Transverse colon (tissue), 4 donors: ENCODE results near the gene ASB15. TPM values are rescaled to one million over a fixed set of nuclear protein-coding genes. Genes with fewer than 3 reads are reported as not detected.

ENCODE experiments used
- DNase-seq: peaks from one replicate; pipeline ENCODE4 v3.0.0-alpha.2; 2019
- H3K27ac ChIP-seq, 4 donors: fragments of 200-600 bp; sonication (generic); 2 replicates each; pipeline ENCODE4 v1.5.1; 2016 to 2018; ENCODE audit warnings: inconsistent platforms in 4 of 4
- H3K27me3 ChIP-seq: fragments of 200-600 bp; sonication (generic); 2 replicates; pipeline ENCODE4 v1.5.1; 2017; ENCODE audit warnings: inconsistent platforms
- H3K36me3 ChIP-seq, 4 donors: fragments of 200-600 bp; sonication (generic); 2 replicates each; pipeline ENCODE4 v1.5.1; 2017 to 2019; ENCODE audit warnings: inconsistent platforms in 4 of 4
- H3K4me1 ChIP-seq, 4 donors: fragments of 200-600 bp; sonication (generic); 2 replicates each; pipeline ENCODE4 v1.5.1; 2017 to 2020; ENCODE audit warnings: inconsistent platforms in 4 of 4
- H3K4me3 ChIP-seq, 4 donors: fragments of 200-600 bp; sonication (generic); 1 replicate in 1 of 4; 2 replicates in 3 of 4; pipeline versions ENCODE4 v1.5.1 to v1.6.1; 2017 to 2019; ENCODE audit warnings: inconsistent platforms in 4 of 4
- H3K9me3 ChIP-seq, 2 donors: fragments of 200-600 bp; sonication (generic); 2 replicates each; pipeline ENCODE4 v1.5.1; 2017 to 2019; ENCODE audit warnings: inconsistent platforms in 2 of 2
- EP300 ChIP-seq: sonication (generic); formaldehyde crosslinking; IDR thresholded peaks from one replicate; pipeline ENCODE4 v1.6.1; 2017; ENCODE audit warnings: antibody characterized with exemption, low read depth
- POLR2A ChIP-seq: fragments of 450-650 bp; IDR thresholded peaks from one replicate; pipeline ENCODE4 v1.6.1; 2016; ENCODE audit warnings: antibody characterized with exemption, mild to moderate bottlenecking, moderate library complexity
- POLR2AphosphoS5 ChIP-seq, 3 donors: sonication (generic); formaldehyde crosslinking; IDR thresholded peaks; one replicate each; pipeline ENCODE4 v1.6.1; 2016; ENCODE audit warnings: antibody characterized with exemption in 3 of 3
- WGBS, 2 donors: methylation state at CpG; one replicate each; pipeline ENCODE4 v1.1.5; 2018; ENCODE audit warnings: low coverage in 1 of 2; 5-methylcytosine and 5-hydroxymethylcytosine counted together
- in situ Hi-C, 4 donors: fragments of 200-750 bp; cut with MboI; loops; one replicate each; pipeline versions ENCODE4 v1.15.0 to v1.15.1; 2017; ENCODE audit warnings: low sequenced_read_pairs in 3 of 4, low pct_ligation_motif_present in 1 of 4, low pct_unique_long_range_greater_than_20kb in 1 of 4
- intact Hi-C: fragments of 100-400 bp; cut with DNase I; formaldehyde crosslinking; loops from one replicate; pipeline ENCODE4 v1.15.1; 2023; ENCODE audit warnings: low total_unique reads
- total RNA-seq, 4 donors: library from RNA; depleted of rRNA; stranded (reverse); fragments of >200 nt; gene quantifications; one replicate each; pipeline ENCODE4 v1.1.0, GENCODE V29; 2016
- TF ChIP-seq, protein P1 (sequence below), 5 experiments: fragments of 200-600 bp in 3 of 5; fragments of 450-650 bp in 2 of 5; sonication (generic) in 3 of 5; IDR thresholded peaks; 1 replicate in 2 of 5; 2 replicates in 3 of 5; pipeline ENCODE4 v1.5.1; 2016 to 2017; ENCODE audit warnings: antibody characterized with exemption in 5 of 5, inconsistent platforms in 3 of 5, mild to moderate bottlenecking in 2 of 5, moderate library complexity in 1 of 5

The ASB15 gene
- total RNA-seq, 4 donors from 2014 or later: not detected

DNA sequence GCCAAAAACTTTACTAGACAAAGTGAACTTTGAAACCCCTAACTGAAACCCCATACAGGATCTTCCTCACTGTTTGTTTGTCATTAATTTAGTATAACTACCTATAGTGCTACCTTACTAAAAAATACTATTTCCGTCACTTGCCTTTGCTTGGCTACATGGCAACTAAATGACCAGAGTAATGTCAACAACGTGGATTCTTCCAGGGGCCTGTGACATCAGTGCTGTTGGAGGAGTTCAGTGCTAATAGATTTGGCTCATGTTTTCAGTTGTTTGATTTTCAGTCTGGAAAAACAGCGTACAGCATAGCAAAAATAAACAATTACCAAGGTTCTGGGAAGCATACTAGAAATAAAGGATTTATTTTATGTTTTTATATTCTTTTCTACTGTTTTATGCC is 3.0 kb upstream of the ASB15 start:
- intact Hi-C loops (no loop called here), in situ Hi-C loops (loop anchor here in 1 of 4 donors (25.0 kb wide), 1 partner anchor 264 kb away; no protein-coding TSS in a partner anchor)
- no peak for DNase-seq
- TF ChIP-seq, protein P1, sequence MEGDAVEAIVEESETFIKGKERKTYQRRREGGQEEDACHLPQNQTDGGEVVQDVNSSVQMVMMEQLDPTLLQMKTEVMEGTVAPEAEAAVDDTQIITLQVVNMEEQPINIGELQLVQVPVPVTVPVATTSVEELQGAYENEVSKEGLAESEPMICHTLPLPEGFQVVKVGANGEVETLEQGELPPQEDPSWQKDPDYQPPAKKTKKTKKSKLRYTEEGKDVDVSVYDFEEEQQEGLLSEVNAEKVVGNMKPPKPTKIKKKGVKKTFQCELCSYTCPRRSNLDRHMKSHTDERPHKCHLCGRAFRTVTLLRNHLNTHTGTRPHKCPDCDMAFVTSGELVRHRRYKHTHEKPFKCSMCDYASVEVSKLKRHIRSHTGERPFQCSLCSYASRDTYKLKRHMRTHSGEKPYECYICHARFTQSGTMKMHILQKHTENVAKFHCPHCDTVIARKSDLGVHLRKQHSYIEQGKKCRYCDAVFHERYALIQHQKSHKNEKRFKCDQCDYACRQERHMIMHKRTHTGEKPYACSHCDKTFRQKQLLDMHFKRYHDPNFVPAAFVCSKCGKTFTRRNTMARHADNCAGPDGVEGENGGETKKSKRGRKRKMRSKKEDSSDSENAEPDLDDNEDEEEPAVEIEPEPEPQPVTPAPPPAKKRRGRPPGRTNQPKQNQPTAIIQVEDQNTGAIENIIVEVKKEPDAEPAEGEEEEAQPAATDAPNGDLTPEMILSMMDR (IDR thresholded peaks at IDR 0.05): no peak
- no peaks in the 10 kb centered on the region for H3K27me3 ChIP-seq
- 63 to 69% methylated on average over 2 to 3 of the region's 3 CpGs for WGBS, 2 donors
- no peaks in the 10 kb centered on the region for H3K4me1 ChIP-seq
- no peak overlapping the region for H3K4me3 ChIP-seq
- no peaks in the 10 kb centered on the region for H3K9me3 ChIP-seq
- H3K36me3 ChIP-seq: no peaks in the 10 kb centered on the region
- H3K27ac ChIP-seq: no peak overlapping the region

DNA sequence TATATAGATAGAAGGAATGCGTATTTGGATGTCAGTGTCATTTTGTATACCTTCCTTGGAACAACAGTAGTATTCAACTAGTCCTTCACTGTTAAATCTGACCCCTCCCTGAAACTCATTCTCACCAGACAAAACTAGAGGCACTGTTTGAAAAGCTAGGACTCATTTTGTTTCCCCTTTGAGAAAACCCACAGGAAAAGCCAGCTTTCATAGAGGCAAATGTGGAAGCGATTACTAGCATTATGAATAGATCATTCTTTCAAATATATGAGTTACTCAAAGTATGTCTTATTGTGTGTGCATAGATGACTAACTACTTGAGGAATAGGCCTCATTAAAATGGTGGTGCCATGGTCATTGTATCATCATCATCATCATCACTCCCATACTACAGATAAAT is 1.9 kb upstream of the ASB15 start:
- intact Hi-C loops (no loop called here), in situ Hi-C loops (loop anchor here in 1 of 4 donors (25.0 kb wide), 1 partner anchor 263 kb away; no protein-coding TSS in a partner anchor)
- Histone ChIP-seq H3K36me3 (no peaks in the 10 kb centered on the region), H3K27me3 (no peaks in the 10 kb centered on the region), H3K9me3 (no peaks in the 10 kb centered on the region), H3K4me1 (no peaks in the 10 kb centered on the region), H3K27ac (no peak overlapping the region), H3K4me3 (no peak overlapping the region)
- 76% methylated on average over 2 of the region's 2 CpGs for WGBS, 2 donors
- no peak for TF ChIP-seq EP300
- TF ChIP-seq POLR2A: no peak
- TF ChIP-seq, protein P1 (IDR thresholded peaks at IDR 0.05): no peak
- TF ChIP-seq POLR2AphosphoS5 (IDR thresholded peaks at IDR 0.05): no peak
- DNase-seq: no peak

DNA sequence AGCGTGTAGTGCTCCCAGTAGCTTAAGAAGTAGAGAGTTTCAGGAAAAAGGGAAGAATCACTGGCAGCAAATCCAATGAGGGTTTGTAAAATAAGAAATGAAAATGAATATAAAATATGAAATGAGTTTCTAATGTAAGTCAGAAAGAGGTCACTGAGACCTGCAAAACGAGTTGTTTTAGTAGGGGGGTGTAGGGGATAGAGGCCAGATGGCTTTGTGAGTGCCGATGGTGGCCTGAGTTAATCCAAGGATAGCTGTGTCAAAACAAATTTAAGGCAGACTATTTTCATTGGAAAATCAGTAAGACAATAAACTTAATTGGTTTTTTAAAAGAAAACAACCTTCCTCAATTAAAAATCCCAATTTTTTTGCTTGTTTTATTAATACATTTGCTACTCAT is 745 bp upstream of the ASB15 start:
- Histone ChIP-seq H3K27me3 (no peaks in the 10 kb centered on the region), H3K4me1 (no peaks in the 10 kb centered on the region), H3K27ac (no peak overlapping the region), H3K9me3 (no peaks in the 10 kb centered on the region), H3K36me3 (no peaks in the 10 kb centered on the region), H3K4me3 (no peak overlapping the region)
- 66 to 70% methylated on average over 3 of the region's 3 CpGs for WGBS, 2 donors
- TF ChIP-seq EP300 (no peak), POLR2AphosphoS5 (IDR thresholded peaks at IDR 0.05) (no peak), POLR2A (no peak)
- TF ChIP-seq, protein P1 (IDR thresholded peaks at IDR 0.05): no peak
- intact Hi-C loops (no loop called here), in situ Hi-C loops (no loop called here)
- no peak for DNase-seq

DNA sequence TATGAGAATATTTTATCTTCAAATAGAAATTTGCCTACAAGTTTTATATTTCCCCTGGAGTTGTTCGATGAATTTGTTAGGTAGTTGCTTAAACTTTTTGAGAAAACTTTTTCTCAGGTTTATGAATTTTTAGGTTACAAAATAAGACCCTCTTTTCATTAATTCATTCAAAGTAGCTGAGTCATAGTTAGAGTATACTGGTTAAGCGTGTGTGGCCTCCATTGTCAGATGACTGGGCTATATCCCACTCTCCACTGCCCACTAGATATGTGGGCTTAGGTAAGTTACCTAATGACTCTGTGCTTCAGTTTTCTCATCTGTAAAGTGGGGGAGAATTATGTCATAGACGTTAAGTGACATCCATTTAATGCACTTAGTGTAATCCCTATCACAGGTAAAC is 1.0 kb downstream of the ASB15 start:
- in situ Hi-C loops: no loop called here
- Histone ChIP-seq H3K27ac (no peak overlapping the region), H3K9me3 (no peaks in the 10 kb centered on the region), H3K4me1 (no peaks in the 10 kb centered on the region), H3K4me3 (no peak overlapping the region), H3K27me3 (no peaks in the 10 kb centered on the region), H3K36me3 (no peaks in the 10 kb centered on the region)
- TF ChIP-seq EP300: no peak
- TF ChIP-seq, protein P1 (IDR thresholded peaks at IDR 0.05): no peak
- TF ChIP-seq POLR2AphosphoS5 (IDR thresholded peaks at IDR 0.05): no peak
- no peak for TF ChIP-seq POLR2A
- intact Hi-C loops: no loop called here
- DNase-seq: no peak
- 76 to 83% methylated on average over 3 of the region's 3 CpGs for whole genome bisulfite sequencing, 2 donors
